Suprapubic skin (tissue), 4 donors: ENCODE results near the gene MMD. TPM values are rescaled to one million over a fixed set of nuclear protein-coding genes. Genes with fewer than 3 reads are reported as not detected.

ENCODE experiments used
- total RNA-seq, 4 donors: library from RNA; depleted of rRNA; stranded (reverse); fragments of >200 nt; gene quantifications; one replicate each; pipeline ENCODE4 v1.1.0, GENCODE V29; 2016

MMD gene
- total RNA-seq, 4 donors from 2014 or later, result 7.8 to 14.1 (median 9.4) TPM

Other genes starting within 250 kb of the MMD start
- gene HLF, start 156.9 kb downstream of the MMD start, total RNA-seq, result 10 to 100 TPM; 26.2 to 41.8 (median 36.5) TPM
- not detected for gene SMIM36, start 89.6 kb upstream of the MMD start, total RNA-seq